PC-3 (cell line): Measurements from ENCODE around the gene TPPP3. TPM values are rescaled to one million over a fixed set of nuclear protein-coding genes. Genes with fewer than 3 reads are reported as not detected.

ENCODE experiments used
- ATAC-seq: fragments of 200-7000 bp; cut with Tn5 transposase; 2 replicates; pipeline ENCODE4 v1.9.1; 2020; ENCODE audit warnings: mild to moderate bottlenecking, moderate library complexity
- BruUV-seq: library from RNA; stranded (reverse); fragments of 400-500 nt; replicated peaks from 2 replicates; lab custom pipeline; 2021; lab: Mats Ljungman, UMichigan
- CTCF ChIA-PET: fragments of 300-600 bp; sonication (Branson Sonifier 250); formaldehyde crosslinking; loops from one replicate; lab custom pipeline; 2022; ENCODE audit warnings: antibody characterized with exemption; lab: Charles Lee
- POLR2A ChIA-PET: fragments of 300-600 bp; sonication (Branson Sonifier 250); formaldehyde crosslinking; loops from one replicate; lab custom pipeline; 2022; ENCODE audit warnings: antibody characterized with exemption; ENCODE audit not compliant: unreplicated experiment; lab: Charles Lee
- DNase-seq: peaks from one replicate; pipeline ENCODE4 v3.0.0-alpha.2; 2015
- H2AFZ ChIP-seq: fragments of 300-600 bp; sonication (generic); 2 replicates; pipeline ENCODE4 v1.6.0; 2016; ENCODE audit warnings: antibody characterized with exemption, low read length
- H3F3A ChIP-seq: fragments of 300-600 bp; sonication (generic); one replicate; pipeline ENCODE4 v1.6.0; 2017; ENCODE audit warnings: antibody characterized with exemption, low read length, control low read depth, mild to moderate bottlenecking; ENCODE audit not compliant: unreplicated experiment
- H3K27ac ChIP-seq: fragments of 300-600 bp; sonication (generic); 2 replicates; pipeline ENCODE4 v1.5.1; 2016; ENCODE audit warnings: mild to moderate bottlenecking, low read length
- H3K27me3 ChIP-seq: fragments of 300-600 bp; sonication (generic); 2 replicates; pipeline ENCODE4 v1.6.1; 2016; ENCODE audit warnings: low read length, mixed read lengths
- H3K36me3 ChIP-seq: fragments of 300-600 bp; sonication (generic); 2 replicates; pipeline ENCODE4 v1.6.1; 2016; ENCODE audit warnings: low read depth, mixed run types, low read length, mixed read lengths
- H3K4me1 ChIP-seq: fragments of 300-600 bp; sonication (generic); 2 replicates; pipeline ENCODE4 v1.5.1; 2016; ENCODE audit warnings: low read length; ENCODE audit not compliant: insufficient read depth
- H3K4me2 ChIP-seq: fragments of 300-600 bp; sonication (generic); 2 replicates; pipeline ENCODE4 v1.6.0; 2016; ENCODE audit warnings: low read length
- H3K4me3 ChIP-seq: fragments of 300-600 bp; sonication (generic); 2 replicates; pipeline ENCODE4 v1.5.1; 2016; ENCODE audit warnings: mild to moderate bottlenecking, low read length, mixed read lengths
- H3K79me2 ChIP-seq: fragments of 300-600 bp; sonication (generic); 2 replicates; pipeline ENCODE4 v1.6.1; 2017; ENCODE audit warnings: low read length, mixed read lengths
- H3K9ac ChIP-seq: fragments of 300-600 bp; sonication (generic); 2 replicates; pipeline ENCODE4 v1.6.0; 2016; ENCODE audit warnings: mild to moderate bottlenecking, low read length
- H3K9me2 ChIP-seq: fragments of 300-600 bp; sonication (generic); replicated peaks from 2 replicates; pipeline ENCODE4 v1.6.1; 2016; ENCODE audit warnings: mixed run types, low read length, mixed read lengths
- H3K9me3 ChIP-seq: fragments of 300-600 bp; sonication (generic); 2 replicates; pipeline ENCODE4 v1.6.1; 2016; ENCODE audit warnings: low read length, mixed read lengths
- H4K20me1 ChIP-seq: fragments of 300-600 bp; sonication (generic); 2 replicates; pipeline ENCODE4 v1.6.1; 2016; ENCODE audit warnings: low read length, mixed read lengths
- CTCF ChIP-seq: fragments of 300-600 bp; sonication (generic); conservative IDR thresholded peaks from 2 replicates; pipeline ENCODE4 v1.5.1; 2017; ENCODE audit warnings: antibody characterized with exemption, low read depth, mild to moderate bottlenecking, low read length
- EZH2 ChIP-seq: fragments of 300-600 bp; sonication (generic); IDR thresholded peaks from one replicate; pipeline ENCODE4 v1.6.1; 2017; ENCODE audit warnings: antibody characterized with exemption, mild to moderate bottlenecking, low read length; ENCODE audit not compliant: unreplicated experiment
- EZH2phosphoT487 ChIP-seq: fragments of 300-600 bp; sonication (generic); IDR thresholded peaks from 2 replicates; pipeline ENCODE4 v1.6.1; 2018; ENCODE audit warnings: mild to moderate bottlenecking, antibody characterized with exemption, low read length, borderline replicate concordance
- intact Hi-C: fragments of 100-400 bp; cut with micrococcal nuclease; formaldehyde crosslinking; loops from 2 replicates; pipeline ENCODE4 v1.9.0; 2023
- total RNA-seq: library from RNA; depleted of rRNA; stranded (reverse); fragments of >200 nt; gene quantifications from 2 replicates; pipeline ENCODE4 v1.2.3, GENCODE V29; 2014

The TPPP3 gene
- total RNA-seq, 1 experiment from 2014 or later = not detected

GRCh38 chr16:67441907-67442306 lies 48.6 kb upstream of the TPPP3 start:
- Histone ChIP-seq H3K9me3 (no peaks in the 10 kb centered on the region), H3K27ac (no peak overlapping the region), H3K9ac (no peak overlapping the region), H3K9me2 (no peaks in the 10 kb centered on the region), H3K27me3 (no peaks in the 10 kb centered on the region), H3K79me2 (no peaks in the 10 kb centered on the region), H2AFZ (no peak overlapping the region), H3K4me2 (no peak overlapping the region), H4K20me1 (no peaks in the 10 kb centered on the region), H3K4me1 (no peaks in the 10 kb centered on the region), H3K36me3 (no peaks in the 10 kb centered on the region), H3K4me3 (no peak overlapping the region), H3F3A (no peaks in the 10 kb centered on the region)
- POLR2A ChIA-PET = no interaction called here
- ATAC-seq (no peak), DNase-seq (no peak)
- TF ChIP-seq CTCF = no peak
- TF ChIP-seq EZH2phosphoT487 = no peak
- TF ChIP-seq EZH2 = no peak
- CTCF ChIA-PET = no interaction called here
- BruUV-seq = no TSS peak
- intact Hi-C loops = no loop called here

GRCh38 chr16:67441271-67441753 lies 48.0 kb upstream of the TPPP3 start:
- intact Hi-C loops = no loop called here
- H3K9ac ChIP-seq = no peak overlapping the region
- no peak overlapping the region for H3K27ac ChIP-seq
- no peaks in the 10 kb centered on the region for H3K4me1 ChIP-seq
- ChIA-PET CTCF (no interaction called here), POLR2A (no interaction called here)
- no peak for DNase-seq
- no peak overlapping the region for H3K4me3 ChIP-seq
- no peak for ATAC-seq
- H4K20me1 ChIP-seq = no peaks in the 10 kb centered on the region
- no peak for TF ChIP-seq EZH2phosphoT487
- TF ChIP-seq CTCF = no peak
- TF ChIP-seq EZH2 = no peak
- H3K4me2 ChIP-seq = no peak overlapping the region
- no peaks in the 10 kb centered on the region for H3K9me3 ChIP-seq
- no peaks in the 10 kb centered on the region for H3K9me2 ChIP-seq
- H3K79me2 ChIP-seq = no peaks in the 10 kb centered on the region
- no peak overlapping the region for H2AFZ ChIP-seq
- H3K27me3 ChIP-seq = no peaks in the 10 kb centered on the region
- H3F3A ChIP-seq = no peaks in the 10 kb centered on the region
- H3K36me3 ChIP-seq = no peaks in the 10 kb centered on the region
- BruUV-seq = no TSS peak

- BruUV-seq = no TSS peak
- Histone ChIP-seq H3K4me3 (no peak overlapping the region), H3K27ac (no peak overlapping the region), H4K20me1 (no peaks in the 10 kb centered on the region), H3K4me1 (no peaks in the 10 kb centered on the region), H3K27me3 (no peaks in the 10 kb centered on the region), H3K4me2 (no peak overlapping the region), H3K36me3 (no peaks in the 10 kb centered on the region), H3K9me2 (no peaks in the 10 kb centered on the region), H2AFZ (no peak overlapping the region), H3K9ac (no peak overlapping the region), H3F3A (no peaks in the 10 kb centered on the region), H3K79me2 (no peaks in the 10 kb centered on the region), H3K9me3 (no peaks in the 10 kb centered on the region)
- CTCF ChIA-PET = no interaction called here
- POLR2A ChIA-PET = no interaction called here
- ATAC-seq (no peak), DNase-seq (no peak)
- intact Hi-C loops = no loop called here
- TF ChIP-seq EZH2phosphoT487 (no peak), EZH2 (no peak), CTCF (no peak)
Measured at GRCh38 chr16:67438824-67439393, 45.6 kb upstream of the TPPP3 start.
